ENCODE data around the gene MRFAP1L1. TPM values are rescaled to one million over a fixed set of nuclear protein-coding genes. Genes with fewer than 3 reads are reported as not detected.
A peak's percentile ranks its signal among the peaks of the same experiment; 100 is the strongest.

MRFAP1L1 gene
- total and polyA plus RNA-seq, 4 donors, result 46.1 to 75.1 (median 56.3) TPM

- no peak for TF ChIP-seq CTCF (IDR thresholded peaks at IDR 0.05; ENCODE audit: control extremely low read depth, extremely low read depth)
- 56 to 82% methylated on average over 11 of the region's 11 CpGs for WGBS, 2 donors
- Histone ChIP-seq H3K4me3 (no peak overlapping the region), H3K27me3 (ENCODE audit: control insufficient read depth in 3 of 3, insufficient read depth in 3 of 3, low read length in 2 of 3) (no peaks in the 10 kb centered on the region), H3K4me1 (ENCODE audit: control insufficient read depth in 5 of 5, insufficient read depth in 5 of 5, low read length in 5 of 5) (peaks cover 0 to 24% (median 15%) of the 10 kb centered on the region in 5 donors), H3K9ac (ENCODE audit: insufficient read depth in 1 of 2, low read length in 2 of 2) (no peak overlapping the region), H3K36me3 (ENCODE audit: control insufficient read depth in 4 of 4, insufficient read depth in 4 of 4, low read length in 4 of 4) (no peaks in the 10 kb centered on the region), H3K9me3 (ENCODE audit: control insufficient read depth in 4 of 4, insufficient read depth in 3 of 4, low read length in 3 of 4) (no peaks in the 10 kb centered on the region), H3K27ac (ENCODE audit: low read depth in 1 of 2, low read length in 1 of 2) (peak overlapping the region in 1 of 2 donors; percentile 82)
- DNase-seq (no peak), ATAC-seq (ENCODE audit: insufficient read depth, low FRiP score) (peak; percentile 37)
Observed at GRCh38 chr4:6747294-6748051, 37.8 kb upstream of the MRFAP1L1 start.

GRCh38 chr4:6746721-6747293 lies 37.1 kb upstream of the MRFAP1L1 start:
- Histone ChIP-seq H3K36me3 (ENCODE audit: control insufficient read depth in 4 of 4, insufficient read depth in 4 of 4, low read length in 4 of 4) (no peaks in the 10 kb centered on the region), H3K27me3 (ENCODE audit: control insufficient read depth in 3 of 3, insufficient read depth in 3 of 3, low read length in 2 of 3) (no peaks in the 10 kb centered on the region), H3K9ac (ENCODE audit: insufficient read depth in 1 of 2, low read length in 2 of 2) (no peak overlapping the region), H3K4me3 (no peak overlapping the region), H3K27ac (ENCODE audit: low read depth in 1 of 2, low read length in 1 of 2) (peak overlapping the region in 1 of 2 donors; percentile 82), H3K4me1 (ENCODE audit: control insufficient read depth in 5 of 5, insufficient read depth in 5 of 5, low read length in 5 of 5) (peaks cover 0 to 24% (median 15%) of the 10 kb centered on the region in 5 donors), H3K9me3 (ENCODE audit: control insufficient read depth in 4 of 4, insufficient read depth in 3 of 4, low read length in 3 of 4) (no peaks in the 10 kb centered on the region)
- ATAC-seq (ENCODE audit: insufficient read depth, low FRiP score), result peak; percentile 56
- peak; percentile 70 to 88 (median 84) for DNase-seq
- TF ChIP-seq CTCF (IDR thresholded peaks at IDR 0.05; ENCODE audit: control extremely low read depth, extremely low read depth), result no peak
- 57 to 74% methylated on average over 20 of the region's 20 CpGs for WGBS, 2 donors

- no peak overlapping the region for H3K27ac ChIP-seq (ENCODE audit: low read depth in 1 of 2, low read length in 1 of 2)
Observed at GRCh38 chr4:6742989-6743388, 33.3 kb upstream of the MRFAP1L1 start.

More at GRCh38 chr4:6742989-6743388, 33.3 kb upstream of the MRFAP1L1 start:
- 82 to 89% methylated on average over 10 to 11 of the region's 11 CpGs for WGBS, 2 donors
- H3K36me3 ChIP-seq (ENCODE audit: control insufficient read depth in 4 of 4, insufficient read depth in 4 of 4, low read length in 4 of 4), result no peaks in the 10 kb centered on the region
- ATAC-seq (ENCODE audit: insufficient read depth, low FRiP score) (no peak), DNase-seq (no peak)
- no peaks in the 10 kb centered on the region for H3K9me3 ChIP-seq (ENCODE audit: control insufficient read depth in 4 of 4, insufficient read depth in 3 of 4, low read length in 3 of 4)
- H3K4me1 ChIP-seq (ENCODE audit: control insufficient read depth in 5 of 5, insufficient read depth in 5 of 5, low read length in 5 of 5), result peaks cover 0 to 14% (median 3%) of the 10 kb centered on the region in 5 donors
- no peak for TF ChIP-seq CTCF (IDR thresholded peaks at IDR 0.05; ENCODE audit: control extremely low read depth, extremely low read depth)
- H3K9ac ChIP-seq (ENCODE audit: insufficient read depth in 1 of 2, low read length in 2 of 2), result no peak overlapping the region
- no peaks in the 10 kb centered on the region for H3K27me3 ChIP-seq (ENCODE audit: control insufficient read depth in 3 of 3, insufficient read depth in 3 of 3, low read length in 2 of 3)
- H3K4me3 ChIP-seq, result no peak overlapping the region

Data from lung (tissue), 12 donors.